Measurements from ENCODE around the gene PTOV1.

- no peak for TF ChIP-seq ZNF704 (tag by site-specific recombination; IDR thresholded peaks at IDR 0.05)
- TF ChIP-seq ZNF274 (IDR thresholded peaks at IDR 0.05; ENCODE audit: low read length): no peak
- TF ChIP-seq ZNF274 (tag by site-specific recombination; IDR thresholded peaks at IDR 0.05; ENCODE audit: borderline replicate concordance): no peak
- TF ChIP-seq ATF2 (tag by site-specific recombination; IDR thresholded peaks at IDR 0.05; ENCODE audit: low read depth): no peak
- no peak for TF ChIP-seq REST (tag by site-specific recombination; IDR thresholded peaks at IDR 0.05)
- TF ChIP-seq PRDM6 (tag by site-specific recombination; IDR thresholded peaks at IDR 0.05): no peak
- no peak for TF ChIP-seq CTCF (tag by site-specific recombination; IDR thresholded peaks at IDR 0.05)
- no peak for TF ChIP-seq YY1 (tag by site-specific recombination; IDR thresholded peaks at IDR 0.05)
- TF ChIP-seq ZNF707 (tag by site-specific recombination; IDR thresholded peaks at IDR 0.05): no peak
Measured at GRCh38 chr19:49840736-49841249, 10.2 kb upstream of the PTOV1 start.

Measured in HEK293 (cell line).